Fibroblast of the conjunctiva (primary cell): ENCODE results near the gene ZNF160.
"Not testable (repeated sequence)": the region's sequence is repeated elsewhere in the genome, so short reads cannot be mapped to it uniquely, and the experiment has no call there.

Experiments used
- DNase-seq: peaks from one replicate; pipeline ENCODE4 v3.0.0-alpha.2; 2010; ENCODE audit warnings: low read depth

The ZNF160 gene

GRCh38 chr19:53092723-53093122 lies 10.5 kb downstream of the ZNF160 start:
- DNase-seq: no peak

- no peak for DNase-seq
Measured at GRCh38 chr19:53091413-53092254, 11.6 kb downstream of the ZNF160 start.

GRCh38 chr19:53088091-53088490 lies 15.1 kb downstream of the ZNF160 start:
- no peak for DNase-seq

GRCh38 chr19:53086949-53087348 lies 16.3 kb downstream of the ZNF160 start:
- DNase-seq: no peak

GRCh38 chr19:53085496-53085895 lies 17.7 kb downstream of the ZNF160 start:
- DNase-seq: no peak

GRCh38 chr19:53082929-53083328 lies 20.3 kb downstream of the ZNF160 start:
- no peak for DNase-seq

- no peak for DNase-seq
Measured at GRCh38 chr19:53079313-53079924, 23.8 kb downstream of the ZNF160 start.

- no peak for DNase-seq
Measured at GRCh38 chr19:53078668-53079067, 24.6 kb downstream of the ZNF160 start.

- DNase-seq: peak; percentile 1
Measured at GRCh38 chr19:53076984-53077383, 26.2 kb downstream of the ZNF160 start.

GRCh38 chr19:53068834-53069233 lies 34.4 kb downstream of the ZNF160 start:
- no peak for DNase-seq

- DNase-seq: no peak
Measured at GRCh38 chr19:53068199-53068598, 35.0 kb downstream of the ZNF160 start.

GRCh38 chr19:53057904-53058580 lies 45.2 kb downstream of the ZNF160 start:
- DNase-seq: no peak

GRCh38 chr19:53055117-53055516 lies 48.1 kb downstream of the ZNF160 start:
- DNase-seq: no peak

- no peak for DNase-seq
Measured at GRCh38 chr19:53047379-53047778, 55.8 kb downstream of the ZNF160 start.

GRCh38 chr19:53045536-53045935 lies 57.7 kb downstream of the ZNF160 start:
- no peak for DNase-seq

GRCh38 chr19:53041366-53041765 lies 61.9 kb downstream of the ZNF160 start:
- DNase-seq: no peak

GRCh38 chr19:53037101-53038097 lies 65.8 kb downstream of the ZNF160 start:
- DNase-seq: peak; percentile 6

GRCh38 chr19:53034948-53035675 lies 68.1 kb downstream of the ZNF160 start:
- DNase-seq: no peak

- no peak for DNase-seq
Measured at GRCh38 chr19:53034054-53034453, 69.2 kb downstream of the ZNF160 start.

- DNase-seq: not testable (repeated sequence)
Measured at GRCh38 chr19:53028306-53028705, 74.9 kb downstream of the ZNF160 start.

GRCh38 chr19:53019684-53020083 lies 83.5 kb downstream of the ZNF160 start:
- DNase-seq: no peak
